Nephron progenitor cell (in vitro differentiated cells): ENCODE results near the gene FIS1.

ENCODE experiments used
- DNase-seq: peaks from one replicate; pipeline ENCODE4 v3.0.0; 2021
- H3K27ac Mint-ChIP-seq: 2 replicates; pipeline ENCODE4 v1.8.0; 2021; ENCODE audit warnings: mild to moderate bottlenecking, moderate library complexity, mixed read lengths
- H3K27me3 Mint-ChIP-seq: 2 replicates; pipeline ENCODE4 v1.8.0; 2021; ENCODE audit warnings: mild to moderate bottlenecking, low read depth, mixed read lengths; ENCODE audit not compliant: poor library complexity
- H3K36me3 Mint-ChIP-seq: 2 replicates; pipeline ENCODE4 v1.8.0; 2021; ENCODE audit warnings: low read depth, mixed read lengths
- H3K4me1 Mint-ChIP-seq: 2 replicates; pipeline ENCODE4 v1.8.0; 2021; ENCODE audit warnings: mixed read lengths
- H3K4me3 Mint-ChIP-seq: 2 replicates; pipeline ENCODE4 v1.8.0; 2021; ENCODE audit warnings: mild to moderate bottlenecking, moderate library complexity, mixed read lengths
- H3K9me3 Mint-ChIP-seq: 2 replicates; pipeline ENCODE4 v1.8.0; 2021; ENCODE audit warnings: mild to moderate bottlenecking, moderate library complexity, mixed read lengths
- TF ChIP-seq, protein P1 (sequence below): fragments of 200-600 bp; sonication (generic); IDR thresholded peaks from 2 replicates; pipeline ENCODE4 v1.5.0; 2021; ENCODE audit warnings: antibody characterized with exemption

Gene FIS1

DNA sequence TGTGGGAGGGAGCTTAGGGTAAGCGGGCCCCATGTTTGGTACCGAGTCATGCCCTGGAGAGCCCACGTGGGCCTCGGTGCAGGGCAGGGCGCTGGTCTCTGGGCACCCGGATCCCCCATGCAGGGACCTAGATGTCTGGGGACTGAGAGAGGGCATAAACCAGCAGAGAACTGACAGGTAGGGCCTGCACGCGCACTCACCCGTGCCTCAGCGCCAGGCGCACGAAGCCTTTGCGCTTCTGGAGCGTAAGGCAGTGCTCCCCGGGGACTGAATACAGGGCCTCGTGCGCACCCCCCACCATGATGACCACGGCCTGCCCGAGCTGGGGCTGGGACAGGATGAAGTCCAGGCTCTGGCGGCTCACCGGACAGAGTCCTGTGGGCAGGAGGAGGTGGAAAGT, 46.9 kb downstream of the FIS1 start:
- Mint-ChIP-seq H3K4me3 (no peak overlapping the region), H3K36me3 (no peaks in the 10 kb centered on the region), H3K9me3 (no peaks in the 10 kb centered on the region), H3K4me1 (peaks cover 15% of the 10 kb centered on the region), H3K27me3 (peaks cover 68% of the 10 kb centered on the region), H3K27ac (no peak overlapping the region)
- TF ChIP-seq, protein P1, sequence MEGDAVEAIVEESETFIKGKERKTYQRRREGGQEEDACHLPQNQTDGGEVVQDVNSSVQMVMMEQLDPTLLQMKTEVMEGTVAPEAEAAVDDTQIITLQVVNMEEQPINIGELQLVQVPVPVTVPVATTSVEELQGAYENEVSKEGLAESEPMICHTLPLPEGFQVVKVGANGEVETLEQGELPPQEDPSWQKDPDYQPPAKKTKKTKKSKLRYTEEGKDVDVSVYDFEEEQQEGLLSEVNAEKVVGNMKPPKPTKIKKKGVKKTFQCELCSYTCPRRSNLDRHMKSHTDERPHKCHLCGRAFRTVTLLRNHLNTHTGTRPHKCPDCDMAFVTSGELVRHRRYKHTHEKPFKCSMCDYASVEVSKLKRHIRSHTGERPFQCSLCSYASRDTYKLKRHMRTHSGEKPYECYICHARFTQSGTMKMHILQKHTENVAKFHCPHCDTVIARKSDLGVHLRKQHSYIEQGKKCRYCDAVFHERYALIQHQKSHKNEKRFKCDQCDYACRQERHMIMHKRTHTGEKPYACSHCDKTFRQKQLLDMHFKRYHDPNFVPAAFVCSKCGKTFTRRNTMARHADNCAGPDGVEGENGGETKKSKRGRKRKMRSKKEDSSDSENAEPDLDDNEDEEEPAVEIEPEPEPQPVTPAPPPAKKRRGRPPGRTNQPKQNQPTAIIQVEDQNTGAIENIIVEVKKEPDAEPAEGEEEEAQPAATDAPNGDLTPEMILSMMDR = no peak
- no peak for DNase-seq

DNA sequence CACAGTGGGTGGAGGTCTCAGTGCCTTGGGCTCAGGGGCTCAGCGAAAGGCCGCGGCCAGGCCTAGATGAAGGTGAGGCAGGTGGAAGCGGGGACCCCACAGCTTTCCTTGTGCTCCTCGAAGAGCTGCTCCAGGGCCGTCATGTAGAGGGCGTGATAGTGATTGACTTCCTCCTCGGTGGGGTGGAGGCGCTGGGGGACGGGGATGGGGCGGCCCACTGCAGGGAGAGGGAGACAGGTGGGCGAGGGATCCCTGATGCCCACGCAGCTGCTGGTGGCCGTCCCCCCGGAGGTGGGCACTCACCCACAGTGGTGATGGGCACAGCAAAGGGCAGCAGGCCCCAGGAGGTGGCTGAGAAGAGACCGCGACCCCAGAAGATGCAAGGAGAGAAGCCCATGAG, 49.0 kb downstream of the FIS1 start:
- Mint-ChIP-seq H3K27ac (no peak overlapping the region), H3K9me3 (no peaks in the 10 kb centered on the region), H3K4me3 (no peak overlapping the region), H3K4me1 (peaks cover 12% of the 10 kb centered on the region), H3K27me3 (peaks cover 59% of the 10 kb centered on the region), H3K36me3 (no peaks in the 10 kb centered on the region)
- no peak for DNase-seq
- TF ChIP-seq, protein P1 = no peak
